SK-N-SH (cell line): ENCODE measurements around the gene ZNF579. TPM values are rescaled to one million over a fixed set of nuclear protein-coding genes. Genes with fewer than 3 reads are reported as not detected.

Experiments used
- CTCF ChIA-PET: fragments of 300-600, 350-600 bp; formaldehyde crosslinking; extraction: SDS; loops from one replicate; lab custom pipeline; 2021; lab: Yijun Ruan, JAX
- POLR2A ChIA-PET: fragments of 350-600 bp; sonication (Branson Sonifier 250); formaldehyde crosslinking; extraction: SDS; loops from one replicate; lab custom pipeline; 2020; ENCODE audit warnings: antibody characterized with exemption, inconsistent platforms; lab: Yijun Ruan, JAX
- DNase-seq: peaks from one replicate; pipeline ENCODE4 v3.0.0; 2012
- H2AFZ ChIP-seq: fragments of 200-600 bp; sonication (generic); 2 replicates; pipeline ENCODE4 v1.8.1; 2016; ENCODE audit warnings: antibody characterized with exemption, mild to moderate bottlenecking, low read depth
- H3F3A ChIP-seq: fragments of 200-600 bp; sonication (generic); replicated peaks from 2 replicates; pipeline ENCODE3; 2016; ENCODE audit warnings: antibody characterized with exemption, mild to moderate bottlenecking; ENCODE audit not compliant: insufficient read depth
- H3K27ac ChIP-seq, 2 experiments: fragments of 200-500 bp in 1 of 2; fragments of 200-600 bp in 1 of 2; sonication (Bioruptor generic) in 1 of 2; sonication (generic), shearing (Covaris generic) in 1 of 2; 2 replicates each; pipeline versions ENCODE4 v1.5.1 to v1.6.1; 2014 to 2016; ENCODE audit warnings: low read depth in 2 of 2, inconsistent platforms in 1 of 2, low read length in 1 of 2, mild to moderate bottlenecking in 1 of 2, mixed read lengths in 1 of 2
- H3K27me3 ChIP-seq: fragments of 200-600 bp; sonication (generic), shearing (Covaris generic); 2 replicates; pipeline ENCODE4 v1.6.1; 2016; ENCODE audit warnings: mixed run types; ENCODE audit not compliant: insufficient read depth
- H3K36me3 ChIP-seq, 2 experiments: fragments of 200-500 bp in 1 of 2; fragments of 200-600 bp in 1 of 2; sonication (Bioruptor generic) in 1 of 2; sonication (generic) in 1 of 2; replicated peaks in 1 of 2; 2 replicates each; pipeline versions ENCODE3 to v1.5.1; 2014 to 2016; ENCODE audit warnings: low read length in 1 of 2, mild to moderate bottlenecking in 1 of 2; ENCODE audit not compliant: insufficient read depth in 2 of 2, control insufficient read depth in 1 of 2
- H3K4me1 ChIP-seq, 2 experiments: fragments of 200-500 bp in 1 of 2; fragments of 200-600 bp in 1 of 2; sonication (Bioruptor generic) in 1 of 2; sonication (generic), shearing (Covaris generic) in 1 of 2; 2 replicates each; pipeline versions ENCODE4 v1.5.1 to v1.6.1; 2014 to 2016; ENCODE audit warnings: low read depth in 1 of 2, low read length in 1 of 2, mixed run types in 1 of 2; ENCODE audit not compliant: insufficient read depth in 2 of 2, control insufficient read depth in 1 of 2
- H3K4me2 ChIP-seq: fragments of 200-600 bp; sonication (generic), shearing (Covaris generic); 2 replicates; pipeline ENCODE4 v1.6.1; 2017; ENCODE audit warnings: mixed run types
- H3K4me3 ChIP-seq, 2 experiments: fragments of 200-500 bp in 1 of 2; fragments of 200-600 bp in 1 of 2; sonication (Bioruptor generic) in 1 of 2; sonication (generic), shearing (Covaris generic) in 1 of 2; 2 replicates each; pipeline versions ENCODE4 v1.5.1 to v1.8.1; 2014 to 2016; ENCODE audit warnings: low read depth in 2 of 2, inconsistent platforms in 1 of 2, low read length in 1 of 2, mild to moderate bottlenecking in 1 of 2, mixed read lengths in 1 of 2, moderate library complexity in 1 of 2
- H3K79me2 ChIP-seq: fragments of 200-600 bp; sonication (generic); 2 replicates; pipeline ENCODE4 v1.8.1; 2017; ENCODE audit warnings: mild to moderate bottlenecking; ENCODE audit not compliant: insufficient read depth
- H3K9ac ChIP-seq: fragments of 200-600 bp; sonication (generic); 2 replicates; pipeline ENCODE4 v1.6.1; 2017; ENCODE audit warnings: mixed run types
- H3K9me2 ChIP-seq: fragments of 200-600 bp; sonication (generic); 2 replicates; pipeline ENCODE4 v1.6.1; 2017; ENCODE audit warnings: mixed run types
- H3K9me3 ChIP-seq: fragments of 200-600 bp; sonication (generic); 2 replicates; pipeline ENCODE4 v1.6.1; 2017; ENCODE audit warnings: mixed run types, mild to moderate bottlenecking, moderate library complexity
- H4K20me1 ChIP-seq: fragments of 200-600 bp; sonication (generic); 2 replicates; pipeline ENCODE4 v1.6.1; 2017; ENCODE audit warnings: mild to moderate bottlenecking, mixed run types; ENCODE audit not compliant: insufficient read depth
- ELF1 ChIP-seq: IDR thresholded peaks from 2 replicates; pipeline ENCODE4 v1.4.0; 2012
- EP300 ChIP-seq, 2 experiments: IDR thresholded peaks; 2 replicates each; pipeline versions ENCODE4 v1.4.0 to v1.6.1; 2012; ENCODE audit warnings: borderline replicate concordance in 1 of 2, low read depth in 1 of 2, low read length in 1 of 2
- FOSL2 ChIP-seq: IDR thresholded peaks from 2 replicates; pipeline ENCODE4 v1.4.0; 2012; ENCODE audit warnings: low read depth, mild to moderate bottlenecking, moderate library complexity, borderline replicate concordance
- FOXJ3 ChIP-seq: sonication (generic); formaldehyde crosslinking; IDR thresholded peaks from 2 replicates; pipeline ENCODE4 v1.5.1; 2020; ENCODE audit warnings: mild to moderate bottlenecking, missing genetic modification reagents
- GABPA ChIP-seq: IDR thresholded peaks from 2 replicates; pipeline ENCODE4 v1.4.0; 2012; ENCODE audit warnings: low read depth, mild to moderate bottlenecking
- GATA2 ChIP-seq: sonication (generic); formaldehyde crosslinking; IDR thresholded peaks from 2 replicates; pipeline ENCODE4 v1.5.0; 2020; ENCODE audit warnings: mild to moderate bottlenecking, missing genetic modification reagents
- IRF3 ChIP-seq: fragments of 150-350 bp; IDR thresholded peaks from 2 replicates; pipeline ENCODE4 v1.6.1; 2016; ENCODE audit warnings: mild to moderate bottlenecking, low read depth, low read length
- JUND ChIP-seq: IDR thresholded peaks from 2 replicates; pipeline ENCODE4 v1.4.0; 2012
- MAX ChIP-seq: IDR thresholded peaks from 2 replicates; pipeline ENCODE4 v1.4.0; 2012; ENCODE audit warnings: low read depth
- MXI1 ChIP-seq: IDR thresholded peaks from 2 replicates; pipeline ENCODE4 v1.6.1; 2012; ENCODE audit warnings: mild to moderate bottlenecking, low read depth, low read length, improper control_type of control experiment
- NFIC ChIP-seq: IDR thresholded peaks from 2 replicates; pipeline ENCODE4 v1.4.0; 2012; ENCODE audit warnings: borderline replicate concordance
- NRF1 ChIP-seq: IDR thresholded peaks from 2 replicates; pipeline ENCODE4 v1.6.1; 2012; ENCODE audit warnings: low read depth, mild to moderate bottlenecking, low read length
- RAD21 ChIP-seq: IDR thresholded peaks from 2 replicates; pipeline ENCODE4 v1.6.1; 2012; ENCODE audit warnings: mild to moderate bottlenecking, low read length
- RCOR1 ChIP-seq: fragments of 150-350 bp; IDR thresholded peaks from 2 replicates; pipeline ENCODE4 v1.6.1; 2017; ENCODE audit warnings: antibody characterized with exemption, low read length
- RFX5 ChIP-seq: IDR thresholded peaks from 2 replicates; pipeline ENCODE4 v1.6.1; 2012; ENCODE audit warnings: mild to moderate bottlenecking, improper control_type of control experiment, low read length
- RXRA ChIP-seq: IDR thresholded peaks from 2 replicates; pipeline ENCODE4 v1.4.0; 2012; ENCODE audit warnings: low read depth, mild to moderate bottlenecking, borderline replicate concordance
- SMC3 ChIP-seq: IDR thresholded peaks from 2 replicates; pipeline ENCODE4 v1.6.1; 2012; ENCODE audit warnings: low read depth, low read length, improper control_type of control experiment
- TAF1 ChIP-seq: IDR thresholded peaks from 2 replicates; pipeline ENCODE4 v1.6.1; 2012; ENCODE audit warnings: low read depth, mild to moderate bottlenecking, low read length, moderate library complexity, borderline replicate concordance
- ZBTB33 ChIP-seq: IDR thresholded peaks from 2 replicates; pipeline ENCODE4 v1.4.0; 2012; ENCODE audit warnings: low read depth, borderline replicate concordance
- WGBS: methylation state at CpG from one replicate; pipeline ENCODE4 v1.1.6; 2017; ENCODE audit warnings: low lambda C conversion rate; 5-methylcytosine and 5-hydroxymethylcytosine counted together
- polyA plus RNA-seq, 3 experiments: library from polyadenylated mRNA; depleted of rRNA; stranded (reverse); fragments of >200 nt; gene quantifications; 2 replicates each; pipeline ENCODE4 v1.2.3, GENCODE V29; 2012
- TF ChIP-seq, protein P1 (sequence below): IDR thresholded peaks from 2 replicates; pipeline ENCODE4; 2012
- TF ChIP-seq, protein P2 (sequence below): fragments of 200-600 bp; sonication (generic); IDR thresholded peaks from 2 replicates; pipeline ENCODE4 v1.6.1; 2017; ENCODE audit warnings: antibody characterized with exemption, mild to moderate bottlenecking, moderate library complexity

Gene ZNF579
- polyA plus RNA-seq, 1 of the 3 experiments (the other 2 are of a cell fraction), result 5.9 TPM

- DNase-seq, result no peak
- no peaks in the 10 kb centered on the region for H4K20me1 ChIP-seq
- H3K79me2 ChIP-seq, result peaks cover 11% of the 10 kb centered on the region; the same call in 1 of the 2 replicates
- POLR2A ChIA-PET, result no interaction called here
- no peak overlapping the region for H3K9ac ChIP-seq
- H3K9me3 ChIP-seq, result no peaks in the 10 kb centered on the region
- WGBS, result 95% methylated on average over 32 of the region's 40 CpGs
- H3K4me1 ChIP-seq, result peaks cover 0 to 2% of the 10 kb centered on the region in 2 experiments; a peak in 1 of 4 replicates
- no peaks in the 10 kb centered on the region for H3K27me3 ChIP-seq
- peaks cover 0 to 6% of the 10 kb centered on the region in 2 experiments for H3K36me3 ChIP-seq
- H2AFZ ChIP-seq, result no peak overlapping the region
- CTCF ChIA-PET, result interaction anchor here (0.6 to 6.7 kb wide), 2 partner anchors 10 to 250 kb away, joined by 3 to 40 read pairs; no protein-coding TSS in a partner anchor
- H3K4me3 ChIP-seq, result no peak overlapping the region
- no peaks in the 10 kb centered on the region for H3K9me2 ChIP-seq
- no peak overlapping the region for H3K4me2 ChIP-seq
- H3F3A ChIP-seq, result peaks cover 12% of the 10 kb centered on the region
- H3K27ac ChIP-seq, result no peak overlapping the region
- TF ChIP-seq JUND (no peak), MAX (no peak), IRF3 (no peak), NFIC (no peak), NRF1 (no peak), EP300 (IDR thresholded peaks at IDR 0.05; ENCODE audit: borderline replicate concordance in 1 of 2, low read depth in 1 of 2, low read length in 1 of 2) (no peak), RFX5 (no peak), ZBTB33 (no peak), FOSL2 (no peak), ELF1 (no peak), RCOR1 (no peak), SMC3 (no peak), GABPA (no peak)
Observed at GRCh38 chr19:55622242-55622969, 41.8 kb upstream of the ZNF579 start.

GRCh38 chr19:55621673-55622231 is 41.1 kb upstream of the ZNF579 start:
- H3K9ac ChIP-seq, result no peak overlapping the region
- H3F3A ChIP-seq, result peaks cover 12% of the 10 kb centered on the region
- no peak overlapping the region for H2AFZ ChIP-seq
- no peaks in the 10 kb centered on the region for H3K9me2 ChIP-seq
- POLR2A ChIA-PET, result no interaction called here
- 96% methylated on average over 42 of the region's 55 CpGs for WGBS
- CTCF ChIA-PET, result interaction anchor here (0.6 to 6.7 kb wide), 2 partner anchors 10 to 249 kb away, joined by 3 to 40 read pairs; no protein-coding TSS in a partner anchor
- DNase-seq, result no peak
- H3K27ac ChIP-seq, result no peak overlapping the region
- peaks cover 11% of the 10 kb centered on the region; the same call in 1 of the 2 replicates for H3K79me2 ChIP-seq
- no peaks in the 10 kb centered on the region for H4K20me1 ChIP-seq
- H3K4me2 ChIP-seq, result no peak overlapping the region
- peaks cover 0 to 2% of the 10 kb centered on the region in 2 experiments; a peak in 1 of 4 replicates for H3K4me1 ChIP-seq
- no peak overlapping the region for H3K4me3 ChIP-seq
- H3K27me3 ChIP-seq, result no peaks in the 10 kb centered on the region
- H3K36me3 ChIP-seq, result peaks cover 0 to 10% of the 10 kb centered on the region in 2 experiments
- H3K9me3 ChIP-seq, result no peaks in the 10 kb centered on the region
- TF ChIP-seq ELF1 (no peak), RAD21 (no peak), FOXJ3 (CRISPR knock-in tag) (no peak), MXI1 (no peak), TAF1 (no peak), GATA2 (CRISPR knock-in tag) (no peak), RXRA (no peak)
- TF ChIP-seq, protein P1, sequence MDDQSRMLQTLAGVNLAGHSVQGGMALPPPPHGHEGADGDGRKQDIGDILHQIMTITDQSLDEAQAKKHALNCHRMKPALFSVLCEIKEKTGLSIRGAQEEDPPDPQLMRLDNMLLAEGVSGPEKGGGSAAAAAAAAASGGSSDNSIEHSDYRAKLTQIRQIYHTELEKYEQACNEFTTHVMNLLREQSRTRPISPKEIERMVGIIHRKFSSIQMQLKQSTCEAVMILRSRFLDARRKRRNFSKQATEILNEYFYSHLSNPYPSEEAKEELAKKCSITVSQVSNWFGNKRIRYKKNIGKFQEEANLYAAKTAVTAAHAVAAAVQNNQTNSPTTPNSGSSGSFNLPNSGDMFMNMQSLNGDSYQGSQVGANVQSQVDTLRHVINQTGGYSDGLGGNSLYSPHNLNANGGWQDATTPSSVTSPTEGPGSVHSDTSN, result no peak
- TF ChIP-seq, protein P2, sequence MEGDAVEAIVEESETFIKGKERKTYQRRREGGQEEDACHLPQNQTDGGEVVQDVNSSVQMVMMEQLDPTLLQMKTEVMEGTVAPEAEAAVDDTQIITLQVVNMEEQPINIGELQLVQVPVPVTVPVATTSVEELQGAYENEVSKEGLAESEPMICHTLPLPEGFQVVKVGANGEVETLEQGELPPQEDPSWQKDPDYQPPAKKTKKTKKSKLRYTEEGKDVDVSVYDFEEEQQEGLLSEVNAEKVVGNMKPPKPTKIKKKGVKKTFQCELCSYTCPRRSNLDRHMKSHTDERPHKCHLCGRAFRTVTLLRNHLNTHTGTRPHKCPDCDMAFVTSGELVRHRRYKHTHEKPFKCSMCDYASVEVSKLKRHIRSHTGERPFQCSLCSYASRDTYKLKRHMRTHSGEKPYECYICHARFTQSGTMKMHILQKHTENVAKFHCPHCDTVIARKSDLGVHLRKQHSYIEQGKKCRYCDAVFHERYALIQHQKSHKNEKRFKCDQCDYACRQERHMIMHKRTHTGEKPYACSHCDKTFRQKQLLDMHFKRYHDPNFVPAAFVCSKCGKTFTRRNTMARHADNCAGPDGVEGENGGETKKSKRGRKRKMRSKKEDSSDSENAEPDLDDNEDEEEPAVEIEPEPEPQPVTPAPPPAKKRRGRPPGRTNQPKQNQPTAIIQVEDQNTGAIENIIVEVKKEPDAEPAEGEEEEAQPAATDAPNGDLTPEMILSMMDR, result no peak
